Neural progenitor cell (in vitro differentiated cells): ENCODE results near the gene REM2. TPM values are rescaled to one million over a fixed set of nuclear protein-coding genes. Genes with fewer than 3 reads are reported as not detected.
A peak's percentile ranks its signal among the peaks of the same experiment; 100 is the strongest.
"Not testable (repeated sequence)": the region's sequence is repeated elsewhere in the genome, so short reads cannot be mapped to it uniquely, and the experiment has no call there.

ENCODE experiments used
- DNase-seq: peaks from one replicate; pipeline ENCODE4 v3.0.0-alpha.2; 2016; ENCODE audit warnings: low spot score
- H2AFZ ChIP-seq: fragments of 200-600 bp; sonication (generic); replicated peaks from 2 replicates; pipeline ENCODE4 v1.6.1; 2016; ENCODE audit warnings: antibody characterized with exemption
- H3F3A ChIP-seq: fragments of 200-600 bp; sonication (generic); 2 replicates; pipeline ENCODE4 v1.6.1; 2016; ENCODE audit warnings: antibody characterized with exemption, low read depth
- H3K27ac ChIP-seq: fragments of 200-600 bp; sonication (generic); 2 replicates; pipeline ENCODE4 v1.5.1; 2016; ENCODE audit warnings: mild to moderate bottlenecking
- H3K27me3 ChIP-seq: fragments of 200-600 bp; sonication (generic); 2 replicates; pipeline ENCODE4 v1.6.1; 2016; ENCODE audit warnings: mild to moderate bottlenecking, moderate library complexity
- H3K36me3 ChIP-seq: fragments of 200-600 bp; sonication (generic); 2 replicates; pipeline ENCODE4 v1.5.1; 2016
- H3K4me1 ChIP-seq: fragments of 200-600 bp; sonication (generic); 2 replicates; pipeline ENCODE4 v1.6.1; 2016; ENCODE audit warnings: mixed run types
- H3K4me2 ChIP-seq: fragments of 200-600 bp; sonication (generic); 2 replicates; pipeline ENCODE4 v1.6.1; 2016
- H3K4me3 ChIP-seq: fragments of 200-600 bp; sonication (generic); 2 replicates; pipeline ENCODE4 v1.5.1; 2016
- H3K79me2 ChIP-seq: fragments of 200-600 bp; sonication (generic); 2 replicates; pipeline ENCODE4 v1.6.1; 2016; ENCODE audit warnings: low read depth
- H3K9ac ChIP-seq: fragments of 200-600 bp; sonication (generic); 2 replicates; pipeline ENCODE4 v1.6.1; 2016
- H3K9me3 ChIP-seq: fragments of 200-600 bp; sonication (generic); 2 replicates; pipeline ENCODE4 v1.5.1; 2016; ENCODE audit warnings: low read depth
- H4K20me1 ChIP-seq: fragments of 200-600 bp; sonication (generic); 2 replicates; pipeline ENCODE4 v1.6.1; 2016; ENCODE audit warnings: low read depth
- H3K27ac Mint-ChIP-seq: 3 replicates; pipeline ENCODE4 v1.8.0; 2021; ENCODE audit warnings: mixed read lengths
- H3K27me3 Mint-ChIP-seq: 2 replicates; pipeline ENCODE4 v1.8.0; 2022; ENCODE audit warnings: low read depth, mild to moderate bottlenecking, inconsistent platforms, moderate library complexity, mixed read lengths; ENCODE audit not compliant: insufficient read depth
- H3K36me3 Mint-ChIP-seq: 3 replicates; pipeline ENCODE4 v1.8.0; 2021; ENCODE audit warnings: mixed read lengths
- H3K4me1 Mint-ChIP-seq: 3 replicates; pipeline ENCODE4 v1.8.0; 2021; ENCODE audit warnings: mixed read lengths
- H3K4me3 Mint-ChIP-seq: 3 replicates; pipeline ENCODE4 v1.8.0; 2021; ENCODE audit warnings: mild to moderate bottlenecking, moderate library complexity, mixed read lengths
- H3K9me3 Mint-ChIP-seq: 3 replicates; pipeline ENCODE4 v1.8.0; 2020; ENCODE audit warnings: mixed read lengths
- EZH2 ChIP-seq: fragments of 200-600 bp; sonication (generic); IDR thresholded peaks from 2 replicates; pipeline ENCODE4 v1.6.1; 2017; ENCODE audit warnings: antibody characterized with exemption, mild to moderate bottlenecking, moderate library complexity
- EZH2phosphoT487 ChIP-seq: fragments of 200-600 bp; sonication (generic); IDR thresholded peaks from 2 replicates; pipeline ENCODE4 v1.6.1; 2017; ENCODE audit warnings: antibody characterized with exemption
- total RNA-seq: library from RNA; depleted of rRNA; stranded (reverse); fragments of >200 nt; gene quantifications from 2 replicates; pipeline ENCODE4 v1.2.3, GENCODE V29; 2015; ENCODE audit warnings: low replicate concordance
- TF ChIP-seq, protein P1 (sequence below): fragments of 200-600 bp; sonication (generic); IDR thresholded peaks from 2 replicates; pipeline ENCODE4 v1.5.1; 2017; ENCODE audit warnings: antibody characterized with exemption, mild to moderate bottlenecking

Gene REM2
- total RNA-seq, 1 donor from 2014 or later = 1.7 TPM

DNA sequence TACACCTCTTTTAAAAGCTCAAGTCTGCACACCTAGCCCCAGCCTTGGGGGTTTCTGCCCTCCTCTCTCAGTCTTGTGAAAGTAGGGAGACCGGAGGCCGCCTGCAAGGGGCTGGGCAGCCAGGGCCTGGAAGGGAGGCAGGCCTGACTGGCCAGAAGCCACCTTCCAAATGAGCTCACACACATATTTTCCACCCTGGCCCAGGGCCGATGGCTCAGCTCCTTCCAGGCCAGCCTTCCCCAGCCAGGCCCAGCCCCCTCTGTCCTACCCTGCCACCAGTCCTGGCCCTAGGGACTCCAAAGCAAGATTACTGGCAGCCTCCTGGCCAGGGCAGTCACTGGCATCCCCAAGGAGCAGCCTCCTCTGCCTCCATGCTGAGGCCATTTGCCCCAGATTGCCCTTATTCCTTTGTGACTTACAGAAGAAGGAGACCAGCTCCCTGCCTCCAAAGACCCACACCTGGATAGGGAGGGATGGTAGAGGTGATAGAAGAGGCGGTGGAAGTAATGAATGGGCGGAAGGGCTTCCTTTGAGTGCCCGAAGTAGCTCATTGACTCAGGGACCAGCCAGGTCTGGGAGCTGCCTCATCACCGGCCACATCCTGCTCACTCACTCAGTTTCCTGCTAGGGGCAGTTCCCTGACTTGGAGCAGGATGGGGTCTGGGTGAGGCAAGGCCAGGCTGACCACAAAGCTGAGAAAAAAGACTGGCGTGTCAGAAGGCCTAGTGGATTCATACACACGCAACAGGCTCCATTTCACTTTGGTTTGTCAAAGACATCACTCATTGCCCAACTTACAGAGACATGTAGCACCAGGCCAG lies 31.9 kb upstream of the REM2 start:
- Histone ChIP-seq H2AFZ (peak overlapping the region; percentile 0), H3K36me3 (no peaks in the 10 kb centered on the region), H3K4me1 (peaks cover 15% of the 10 kb centered on the region), H3K4me3 (no peak overlapping the region), H3K4me2 (no peak overlapping the region), H3K79me2 (no peaks in the 10 kb centered on the region), H3K27me3 (no peaks in the 10 kb centered on the region), H3K27ac (no peak overlapping the region), H3K9me3 (no peaks in the 10 kb centered on the region), H3F3A (peaks cover 3% of the 10 kb centered on the region), H4K20me1 (no peaks in the 10 kb centered on the region), H3K9ac (no peak overlapping the region)
- H3K27ac Mint-ChIP-seq = no peak overlapping the region
- H3K27me3 Mint-ChIP-seq = peaks cover 2% of the 10 kb centered on the region
- TF ChIP-seq, protein P1, sequence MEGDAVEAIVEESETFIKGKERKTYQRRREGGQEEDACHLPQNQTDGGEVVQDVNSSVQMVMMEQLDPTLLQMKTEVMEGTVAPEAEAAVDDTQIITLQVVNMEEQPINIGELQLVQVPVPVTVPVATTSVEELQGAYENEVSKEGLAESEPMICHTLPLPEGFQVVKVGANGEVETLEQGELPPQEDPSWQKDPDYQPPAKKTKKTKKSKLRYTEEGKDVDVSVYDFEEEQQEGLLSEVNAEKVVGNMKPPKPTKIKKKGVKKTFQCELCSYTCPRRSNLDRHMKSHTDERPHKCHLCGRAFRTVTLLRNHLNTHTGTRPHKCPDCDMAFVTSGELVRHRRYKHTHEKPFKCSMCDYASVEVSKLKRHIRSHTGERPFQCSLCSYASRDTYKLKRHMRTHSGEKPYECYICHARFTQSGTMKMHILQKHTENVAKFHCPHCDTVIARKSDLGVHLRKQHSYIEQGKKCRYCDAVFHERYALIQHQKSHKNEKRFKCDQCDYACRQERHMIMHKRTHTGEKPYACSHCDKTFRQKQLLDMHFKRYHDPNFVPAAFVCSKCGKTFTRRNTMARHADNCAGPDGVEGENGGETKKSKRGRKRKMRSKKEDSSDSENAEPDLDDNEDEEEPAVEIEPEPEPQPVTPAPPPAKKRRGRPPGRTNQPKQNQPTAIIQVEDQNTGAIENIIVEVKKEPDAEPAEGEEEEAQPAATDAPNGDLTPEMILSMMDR = no peak
- TF ChIP-seq EZH2 = no peak
- H3K4me1 Mint-ChIP-seq = peaks cover 23% of the 10 kb centered on the region
- no peaks in the 10 kb centered on the region for H3K9me3 Mint-ChIP-seq
- no peak for DNase-seq
- no peak overlapping the region for H3K4me3 Mint-ChIP-seq
- H3K36me3 Mint-ChIP-seq = no peaks in the 10 kb centered on the region

DNA sequence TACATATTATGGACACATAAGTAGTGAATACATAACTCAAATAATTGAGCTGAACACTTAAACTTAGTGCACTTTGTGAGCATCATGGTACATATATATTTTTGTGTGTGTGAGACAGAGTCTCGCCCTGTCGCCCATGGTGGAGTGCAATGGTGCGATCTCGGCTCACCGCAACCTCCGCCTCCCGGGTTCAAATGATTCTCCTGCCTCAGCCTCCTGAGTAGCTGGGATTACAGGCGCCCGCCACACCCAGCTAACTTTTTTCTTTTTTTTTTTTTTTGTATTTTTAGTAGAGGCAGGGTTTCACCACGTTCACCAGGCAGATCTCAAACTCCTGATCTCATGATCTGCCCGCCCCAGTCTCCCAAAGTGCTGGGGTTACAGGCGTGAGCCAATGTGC lies 30.8 kb upstream of the REM2 start:
- not testable (repeated sequence) for H3K4me3 ChIP-seq, H3K36me3 ChIP-seq, H3K9me3 ChIP-seq, H3K79me2 ChIP-seq, H3K27ac Mint-ChIP-seq, H2AFZ ChIP-seq, H3K27me3 ChIP-seq, H4K20me1 ChIP-seq, H3F3A ChIP-seq, H3K27me3 Mint-ChIP-seq, DNase-seq, H3K4me3 Mint-ChIP-seq, H3K9ac ChIP-seq, H3K36me3 Mint-ChIP-seq, H3K9me3 Mint-ChIP-seq, H3K4me2 ChIP-seq, H3K27ac ChIP-seq
- peaks cover 23% of the 10 kb centered on the region for H3K4me1 Mint-ChIP-seq
- peaks cover 15% of the 10 kb centered on the region for H3K4me1 ChIP-seq

GRCh38 chr14:22852599-22852939 lies 30.5 kb upstream of the REM2 start:
- Mint-ChIP-seq H3K4me3 (no peak overlapping the region), H3K4me1 (peaks cover 22% of the 10 kb centered on the region), H3K36me3 (no peaks in the 10 kb centered on the region), H3K27ac (no peak overlapping the region), H3K27me3 (peaks cover 2% of the 10 kb centered on the region), H3K9me3 (no peaks in the 10 kb centered on the region)
- H3K4me2 ChIP-seq = no peak overlapping the region
- no peaks in the 10 kb centered on the region for H3K27me3 ChIP-seq
- H3K9me3 ChIP-seq = no peaks in the 10 kb centered on the region
- H2AFZ ChIP-seq = peak overlapping the region; percentile 99
- no peaks in the 10 kb centered on the region for H4K20me1 ChIP-seq
- H3F3A ChIP-seq = peaks cover 3% of the 10 kb centered on the region
- H3K27ac ChIP-seq = no peak overlapping the region
- H3K36me3 ChIP-seq = no peaks in the 10 kb centered on the region
- H3K9ac ChIP-seq = no peak overlapping the region
- TF ChIP-seq EZH2phosphoT487 = no peak
- TF ChIP-seq, protein P1 = no peak
- TF ChIP-seq EZH2 = no peak
- no peak for DNase-seq
- H3K4me3 ChIP-seq = no peak overlapping the region
- no peaks in the 10 kb centered on the region for H3K79me2 ChIP-seq
- peaks cover 15% of the 10 kb centered on the region for H3K4me1 ChIP-seq
